ENCODE measurements around the gene C9orf153. TPM values are rescaled to one million over a fixed set of nuclear protein-coding genes. Genes with fewer than 3 reads are reported as not detected.
A peak's percentile ranks its signal among the peaks of the same experiment; 100 is the strongest.

C9orf153 gene
- polyA plus RNA-seq, 2 of the 4 experiments (the other 2 are of a cell fraction): 0.06 to 0.08 TPM

- ChIA-PET POLR2A (no interaction called here), CTCF (interaction anchor here (1.2 kb wide), 1 partner anchor 9 kb away, joined by 3 read pairs; no protein-coding TSS in a partner anchor)
- no peaks in the 10 kb centered on the region for H3K4me1 ChIP-seq
- no peak for DNase-seq (ENCODE audit: low read depth in 1 of 2, low spot score in 1 of 2)
- H3K9me3 ChIP-seq: no peaks in the 10 kb centered on the region
- no peak for TF ChIP-seq MYC (IDR thresholded peaks at IDR 0.05; ENCODE audit: borderline replicate concordance, low read length)
- no peak for TF ChIP-seq MAFK (IDR thresholded peaks at IDR 0.05; ENCODE audit: partially characterized antibody)
- TF ChIP-seq ZC3H11A (IDR thresholded peaks at IDR 0.05): no peak
- no peak for TF ChIP-seq CBX2 (IDR thresholded peaks at IDR 0.05; ENCODE audit: borderline replicate concordance, low read depth)
- TF ChIP-seq EHMT2 (IDR thresholded peaks at IDR 0.05; ENCODE audit: low read depth): no peak
- H3K4me3 ChIP-seq: no peak overlapping the region
- H3K27ac ChIP-seq: no peak overlapping the region
- H3K4me2 ChIP-seq: no peak overlapping the region
- no peak for ATAC-seq
- no peak for FAIRE-seq
Measured at GRCh38 chr9:86250123-86250522, 9.3 kb downstream of the C9orf153 start.

- DNase-seq (ENCODE audit: low read depth in 1 of 2, low spot score in 1 of 2) (no peak), FAIRE-seq (no peak), ATAC-seq (no peak)
- ChIA-PET CTCF (interaction anchor here (1.5 to 1.6 kb wide), 2 partner anchors 9 to 10 kb away, joined by 4 to 5 read pairs; no protein-coding TSS in a partner anchor), POLR2A (no interaction called here)
- Histone ChIP-seq H3K9me3 (no peaks in the 10 kb centered on the region), H3K4me1 (no peaks in the 10 kb centered on the region), H3K27ac (no peak overlapping the region), H3K4me3 (no peak overlapping the region), H3K4me2 (no peak overlapping the region)
- WGBS (ENCODE audit: missing lambda C conversion rate): 66% methylated on average over 4 of the region's 4 CpGs
- TF ChIP-seq CBX2 (IDR thresholded peaks at IDR 0.05; ENCODE audit: borderline replicate concordance, low read depth) (no peak), BCL3 (IDR thresholded peaks at IDR 0.05) (no peak), NR3C1 (IDR thresholded peaks at IDR 0.05) (no peak), EP300 (IDR thresholded peaks at IDR 0.05) (no peak), RFX5 (IDR thresholded peaks at IDR 0.05) (no peak), CBX8 (IDR thresholded peaks at IDR 0.05) (no peak)
Measured at GRCh38 chr9:86248746-86249145, 10.7 kb downstream of the C9orf153 start.

- ATAC-seq: peak in 1 of 2 experiments; percentile 66; a peak in 3 of 6 replicates
- peak in 1 of 2 experiments; percentile 14 for DNase-seq (ENCODE audit: low read depth in 1 of 2, low spot score in 1 of 2)
- 60% methylated on average over 6 of the region's 6 CpGs for WGBS (ENCODE audit: missing lambda C conversion rate)
- Histone ChIP-seq H3K4me2 (no peak overlapping the region), H3K27ac (no peak overlapping the region), H3K4me1 (no peaks in the 10 kb centered on the region), H3K9me3 (no peaks in the 10 kb centered on the region), H3K4me3 (no peak overlapping the region)
- no peak for FAIRE-seq
- POLR2A ChIA-PET: no interaction called here
- CTCF ChIA-PET: interaction anchor here (1.0 to 2.4 kb wide), 4 partner anchors 9 to 45 kb away, joined by 3 to 12 read pairs (median 4); no protein-coding TSS in a partner anchor
- TF ChIP-seq RAD21 (conservative IDR thresholded peaks at IDR 0.05 in 1 of 2, IDR thresholded peaks at IDR 0.05 in 1 of 2) (peak in 1 of 2 experiments; percentile 24; a peak in 1 of 5 replicates), EHMT2 (IDR thresholded peaks at IDR 0.05; ENCODE audit: low read depth) (no peak)
Measured at GRCh38 chr9:86246752-86247161, 12.7 kb downstream of the C9orf153 start.

- WGBS (ENCODE audit: missing lambda C conversion rate): 80% methylated on average over 2 of the region's 2 CpGs
Measured at GRCh38 chr9:86242071-86242470, 17.4 kb downstream of the C9orf153 start.

More at GRCh38 chr9:86242071-86242470, 17.4 kb downstream of the C9orf153 start:
- ChIA-PET POLR2A (no interaction called here), CTCF (interaction anchor here (0.6 to 4.0 kb wide), 5 partner anchors 8 to 147 kb away, joined by 3 to 26 read pairs (median 3); no protein-coding TSS in a partner anchor)
- H3K4me1 ChIP-seq: no peaks in the 10 kb centered on the region
- H3K4me2 ChIP-seq: no peak overlapping the region
- FAIRE-seq (no peak), DNase-seq (ENCODE audit: low read depth in 1 of 2, low spot score in 1 of 2) (no peak), ATAC-seq (no peak)
- no peaks in the 10 kb centered on the region for H3K9me3 ChIP-seq
- TF ChIP-seq CEBPB (IDR thresholded peaks at IDR 0.05) (no peak), BHLHE40 (IDR thresholded peaks at IDR 0.05; ENCODE audit: low read depth, low read length) (no peak), RFX5 (IDR thresholded peaks at IDR 0.05) (no peak), RCOR1 (IDR thresholded peaks at IDR 0.05; ENCODE audit: low read depth, low read length) (no peak), ATOH8 (CRISPR knock-in tag; IDR thresholded peaks at IDR 0.05; ENCODE audit: low read depth) (no peak), CBX2 (IDR thresholded peaks at IDR 0.05; ENCODE audit: borderline replicate concordance, low read depth) (no peak), PHF8 (IDR thresholded peaks at IDR 0.05; ENCODE audit: borderline replicate concordance, low read depth) (no peak)
- no peak overlapping the region for H3K27ac ChIP-seq
- no peak overlapping the region for H3K4me3 ChIP-seq
